HL-60 (cell line): ENCODE data around the gene TMEM52.

Source experiments
- DNase-seq, 2 experiments: peaks; one replicate each; pipeline ENCODE4 v3.0.0-alpha.2; 2010 to 2020; ENCODE audit warnings: low read depth in 1 of 2, low spot score in 1 of 2
- H3K27ac ChIP-seq: fragments of 250-450 bp; sonication (Bioruptor Pico); replicated peaks from 2 replicates; pipeline ENCODE4 v1.5.1; 2020; ENCODE audit warnings: mild to moderate bottlenecking, moderate library complexity
- H3K27me3 ChIP-seq: fragments of 250-450 bp; sonication (Bioruptor Pico); 2 replicates; pipeline ENCODE4 v1.5.1; 2021; ENCODE audit warnings: mild to moderate bottlenecking, moderate library complexity; ENCODE audit not compliant: insufficient read depth, poor library complexity, severe bottlenecking
- H3K4me3 ChIP-seq: replicated peaks from 2 replicates; pipeline ENCODE4 v1.5.1; 2011; ENCODE audit warnings: mild to moderate bottlenecking, control low read depth, low read length; ENCODE audit not compliant: insufficient read depth
- GABPA ChIP-seq: IDR thresholded peaks from 2 replicates; pipeline ENCODE4 v1.6.1; 2012; ENCODE audit warnings: low read depth
- POLR2AphosphoS5 ChIP-seq: IDR thresholded peaks from 2 replicates; pipeline ENCODE4 v1.6.1; 2012; ENCODE audit warnings: low read depth
- SPI1 ChIP-seq: IDR thresholded peaks from 2 replicates; pipeline ENCODE4 v1.6.1; 2012; ENCODE audit warnings: low read depth, mild to moderate bottlenecking, borderline replicate concordance
- TF ChIP-seq, protein P1 (sequence below): IDR thresholded peaks from one replicate; pipeline ENCODE4 v1.5.1; 2011; ENCODE audit warnings: low read length, control low read depth, inconsistent platforms; ENCODE audit not compliant: insufficient read depth
- TF ChIP-seq, protein P2 (sequence below): IDR thresholded peaks from 2 replicates; pipeline ENCODE4 v1.6.1; 2012; ENCODE audit warnings: low read depth; ENCODE audit not compliant: insufficient replicate concordance

TMEM52 gene

DNA sequence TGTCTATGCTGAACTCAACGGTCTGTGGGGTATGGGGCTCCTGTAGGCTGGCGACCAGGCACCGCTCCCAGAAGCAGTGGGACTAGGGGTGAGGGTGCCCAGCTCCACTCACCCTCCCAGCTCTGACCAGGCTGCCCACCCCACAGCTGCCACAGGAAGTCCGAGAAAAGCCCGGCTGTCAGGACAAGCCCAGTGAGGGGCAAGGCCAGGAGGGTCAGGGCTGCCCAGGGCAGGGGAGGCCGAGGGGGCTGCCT is 3.5 kb upstream of the TMEM52 start:
- no peak for TF ChIP-seq POLR2AphosphoS5
- TF ChIP-seq, protein P1, sequence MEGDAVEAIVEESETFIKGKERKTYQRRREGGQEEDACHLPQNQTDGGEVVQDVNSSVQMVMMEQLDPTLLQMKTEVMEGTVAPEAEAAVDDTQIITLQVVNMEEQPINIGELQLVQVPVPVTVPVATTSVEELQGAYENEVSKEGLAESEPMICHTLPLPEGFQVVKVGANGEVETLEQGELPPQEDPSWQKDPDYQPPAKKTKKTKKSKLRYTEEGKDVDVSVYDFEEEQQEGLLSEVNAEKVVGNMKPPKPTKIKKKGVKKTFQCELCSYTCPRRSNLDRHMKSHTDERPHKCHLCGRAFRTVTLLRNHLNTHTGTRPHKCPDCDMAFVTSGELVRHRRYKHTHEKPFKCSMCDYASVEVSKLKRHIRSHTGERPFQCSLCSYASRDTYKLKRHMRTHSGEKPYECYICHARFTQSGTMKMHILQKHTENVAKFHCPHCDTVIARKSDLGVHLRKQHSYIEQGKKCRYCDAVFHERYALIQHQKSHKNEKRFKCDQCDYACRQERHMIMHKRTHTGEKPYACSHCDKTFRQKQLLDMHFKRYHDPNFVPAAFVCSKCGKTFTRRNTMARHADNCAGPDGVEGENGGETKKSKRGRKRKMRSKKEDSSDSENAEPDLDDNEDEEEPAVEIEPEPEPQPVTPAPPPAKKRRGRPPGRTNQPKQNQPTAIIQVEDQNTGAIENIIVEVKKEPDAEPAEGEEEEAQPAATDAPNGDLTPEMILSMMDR: no peak
- TF ChIP-seq SPI1: no peak
- TF ChIP-seq, protein P2, sequence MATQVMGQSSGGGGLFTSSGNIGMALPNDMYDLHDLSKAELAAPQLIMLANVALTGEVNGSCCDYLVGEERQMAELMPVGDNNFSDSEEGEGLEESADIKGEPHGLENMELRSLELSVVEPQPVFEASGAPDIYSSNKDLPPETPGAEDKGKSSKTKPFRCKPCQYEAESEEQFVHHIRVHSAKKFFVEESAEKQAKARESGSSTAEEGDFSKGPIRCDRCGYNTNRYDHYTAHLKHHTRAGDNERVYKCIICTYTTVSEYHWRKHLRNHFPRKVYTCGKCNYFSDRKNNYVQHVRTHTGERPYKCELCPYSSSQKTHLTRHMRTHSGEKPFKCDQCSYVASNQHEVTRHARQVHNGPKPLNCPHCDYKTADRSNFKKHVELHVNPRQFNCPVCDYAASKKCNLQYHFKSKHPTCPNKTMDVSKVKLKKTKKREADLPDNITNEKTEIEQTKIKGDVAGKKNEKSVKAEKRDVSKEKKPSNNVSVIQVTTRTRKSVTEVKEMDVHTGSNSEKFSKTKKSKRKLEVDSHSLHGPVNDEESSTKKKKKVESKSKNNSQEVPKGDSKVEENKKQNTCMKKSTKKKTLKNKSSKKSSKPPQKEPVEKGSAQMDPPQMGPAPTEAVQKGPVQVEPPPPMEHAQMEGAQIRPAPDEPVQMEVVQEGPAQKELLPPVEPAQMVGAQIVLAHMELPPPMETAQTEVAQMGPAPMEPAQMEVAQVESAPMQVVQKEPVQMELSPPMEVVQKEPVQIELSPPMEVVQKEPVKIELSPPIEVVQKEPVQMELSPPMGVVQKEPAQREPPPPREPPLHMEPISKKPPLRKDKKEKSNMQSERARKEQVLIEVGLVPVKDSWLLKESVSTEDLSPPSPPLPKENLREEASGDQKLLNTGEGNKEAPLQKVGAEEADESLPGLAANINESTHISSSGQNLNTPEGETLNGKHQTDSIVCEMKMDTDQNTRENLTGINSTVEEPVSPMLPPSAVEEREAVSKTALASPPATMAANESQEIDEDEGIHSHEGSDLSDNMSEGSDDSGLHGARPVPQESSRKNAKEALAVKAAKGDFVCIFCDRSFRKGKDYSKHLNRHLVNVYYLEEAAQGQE: no peak
- no peak for TF ChIP-seq GABPA
- Histone ChIP-seq H3K27ac (no peak overlapping the region), H3K27me3 (peaks cover 7% of the 10 kb centered on the region), H3K4me3 (no peak overlapping the region)
- DNase-seq: no peak

DNA sequence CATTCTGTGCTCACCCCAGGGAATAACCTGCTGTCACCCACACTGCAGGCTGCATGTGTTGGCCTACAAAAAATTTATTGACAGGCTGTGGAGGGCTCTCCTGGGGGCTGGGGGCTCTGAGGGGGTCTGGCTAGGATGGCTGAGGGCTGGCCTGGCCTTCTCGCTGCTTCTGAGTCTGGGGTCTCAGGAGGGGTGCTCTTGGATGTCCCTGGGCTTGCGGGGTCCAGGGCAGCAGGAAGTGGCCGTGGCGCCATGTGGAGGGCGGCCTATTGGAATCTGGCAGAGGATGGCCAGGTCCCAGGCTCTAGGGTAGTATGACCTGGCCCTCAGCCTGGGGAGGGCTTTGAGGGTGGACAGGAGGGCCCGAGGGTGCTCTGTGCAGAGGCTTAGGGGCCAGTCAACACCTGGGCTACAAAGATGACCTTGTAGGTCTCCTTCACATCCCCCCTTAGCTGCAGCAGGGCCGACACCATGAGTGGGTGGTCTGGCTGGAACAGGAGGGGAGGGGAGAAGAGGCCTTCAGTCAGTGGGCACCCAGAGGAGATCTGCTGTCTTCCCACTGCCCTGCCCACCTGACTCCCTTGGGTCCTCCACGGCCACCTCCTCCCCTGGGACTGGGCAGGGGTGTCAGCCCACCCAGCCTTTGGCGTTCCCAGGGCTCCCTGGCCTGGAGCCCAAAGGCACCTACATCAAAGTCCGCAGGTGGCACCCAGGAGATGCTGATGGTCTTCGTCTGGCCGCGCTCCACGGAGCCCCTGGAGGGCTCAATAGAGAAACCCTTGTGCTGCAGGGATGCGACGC is 3.0 kb upstream of the TMEM52 start:
- peaks cover 6% of the 10 kb centered on the region for H3K27me3 ChIP-seq
- TF ChIP-seq, protein P2: no peak
- TF ChIP-seq, protein P1: no peak
- TF ChIP-seq SPI1 (no peak), GABPA (no peak), POLR2AphosphoS5 (no peak)
- H3K27ac ChIP-seq: no peak overlapping the region
- no peak for DNase-seq
- H3K4me3 ChIP-seq: no peak overlapping the region

DNA sequence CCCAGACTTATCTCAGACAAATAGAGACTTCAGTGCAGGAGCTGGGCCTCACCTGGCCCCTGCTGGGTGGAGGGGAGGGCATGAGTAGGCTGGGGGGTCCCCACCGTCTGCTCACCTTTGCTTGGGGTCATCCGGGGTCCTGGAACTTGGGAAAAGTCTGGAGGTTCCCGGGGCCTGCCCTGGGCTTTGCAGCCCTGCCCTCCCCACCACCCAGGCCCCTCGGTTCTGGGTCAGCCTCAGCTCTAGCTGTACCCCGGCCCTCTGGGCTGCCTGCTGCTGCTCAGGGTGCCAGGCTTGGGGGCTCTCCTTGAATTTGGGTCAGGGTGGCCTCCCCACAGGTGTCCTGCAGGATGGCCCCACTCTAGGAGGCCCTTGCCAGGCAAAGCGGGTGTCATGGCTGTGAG is 2.4 kb upstream of the TMEM52 start:
- no peak overlapping the region for H3K27ac ChIP-seq
- TF ChIP-seq, protein P2: no peak
- TF ChIP-seq SPI1 (no peak), POLR2AphosphoS5 (no peak), GABPA (no peak)
- TF ChIP-seq, protein P1: no peak
- DNase-seq: no peak

More for the DNA sequence above, 2.4 kb upstream of the TMEM52 start:
- Histone ChIP-seq H3K4me3 (no peak overlapping the region), H3K27me3 (peaks cover 2% of the 10 kb centered on the region)
